ENCODE results near the gene FRMPD4.

DNA sequence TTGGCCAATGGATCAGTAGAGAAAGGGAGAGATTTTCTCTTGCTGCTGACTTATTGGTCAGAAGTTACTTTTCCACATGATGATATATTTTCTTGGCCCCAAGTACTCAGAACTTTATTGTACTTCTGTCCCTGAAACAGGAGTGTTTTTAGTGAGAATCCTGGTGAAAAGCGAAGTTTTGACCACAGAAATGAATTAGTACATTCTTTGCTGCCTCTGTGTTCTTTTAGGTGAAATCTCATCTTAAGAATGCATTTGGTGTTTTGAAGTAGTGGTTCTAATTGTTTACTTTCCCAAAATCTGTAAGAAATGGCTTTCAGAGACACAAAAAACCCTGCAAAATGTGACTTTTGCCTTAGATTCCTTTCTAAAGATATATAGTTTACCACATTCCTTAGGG is 240.4 kb downstream of the FRMPD4 start:
- TF ChIP-seq, protein P1, sequence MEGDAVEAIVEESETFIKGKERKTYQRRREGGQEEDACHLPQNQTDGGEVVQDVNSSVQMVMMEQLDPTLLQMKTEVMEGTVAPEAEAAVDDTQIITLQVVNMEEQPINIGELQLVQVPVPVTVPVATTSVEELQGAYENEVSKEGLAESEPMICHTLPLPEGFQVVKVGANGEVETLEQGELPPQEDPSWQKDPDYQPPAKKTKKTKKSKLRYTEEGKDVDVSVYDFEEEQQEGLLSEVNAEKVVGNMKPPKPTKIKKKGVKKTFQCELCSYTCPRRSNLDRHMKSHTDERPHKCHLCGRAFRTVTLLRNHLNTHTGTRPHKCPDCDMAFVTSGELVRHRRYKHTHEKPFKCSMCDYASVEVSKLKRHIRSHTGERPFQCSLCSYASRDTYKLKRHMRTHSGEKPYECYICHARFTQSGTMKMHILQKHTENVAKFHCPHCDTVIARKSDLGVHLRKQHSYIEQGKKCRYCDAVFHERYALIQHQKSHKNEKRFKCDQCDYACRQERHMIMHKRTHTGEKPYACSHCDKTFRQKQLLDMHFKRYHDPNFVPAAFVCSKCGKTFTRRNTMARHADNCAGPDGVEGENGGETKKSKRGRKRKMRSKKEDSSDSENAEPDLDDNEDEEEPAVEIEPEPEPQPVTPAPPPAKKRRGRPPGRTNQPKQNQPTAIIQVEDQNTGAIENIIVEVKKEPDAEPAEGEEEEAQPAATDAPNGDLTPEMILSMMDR (IDR thresholded peaks at IDR 0.05; ENCODE audit: low read length): no peak
- TF ChIP-seq EZH2 (IDR thresholded peaks at IDR 0.05; ENCODE audit: borderline replicate concordance, low read length): no peak
